SK-N-SH treated with all-trans-retinoic acid at 6 μM for 48 hours (cell line): ENCODE measurements around the gene SRGAP2B.
"Not testable (repeated sequence)": the region's sequence is repeated elsewhere in the genome, so short reads cannot be mapped to it uniquely, and the experiment has no call there.

Experiments used
- ESRRG ChIP-seq: fragments of 250-450 bp; sonication (Bioruptor Pico); IDR thresholded peaks from 2 replicates; pipeline ENCODE4 v1.6.1; 2021; ENCODE audit warnings: mild to moderate bottlenecking
- TCF4 ChIP-seq: fragments of 250-450 bp; sonication (Bioruptor Pico); IDR thresholded peaks from 2 replicates; pipeline ENCODE4 v1.8.0; 2021; ENCODE audit warnings: mild to moderate bottlenecking, moderate library complexity, borderline replicate concordance
- ZC3H10 ChIP-seq: fragments of 250-450 bp; sonication (Bioruptor Pico); IDR thresholded peaks from 2 replicates; pipeline ENCODE4 v1.5.1; 2021; ENCODE audit warnings: mild to moderate bottlenecking, moderate library complexity
- ZNF8 ChIP-seq: fragments of 450-650 bp; formaldehyde crosslinking; IDR thresholded peaks from 2 replicates; pipeline ENCODE4 v1.5.0; 2020; ENCODE audit warnings: mild to moderate bottlenecking, moderate library complexity
- TF ChIP-seq, protein P1 (sequence below): fragments of 250-450 bp; sonication (Bioruptor Pico); IDR thresholded peaks from 2 replicates; pipeline ENCODE4 v1.8.0; 2020; ENCODE audit warnings: mild to moderate bottlenecking, moderate library complexity, borderline replicate concordance
- TF ChIP-seq, protein P2 (sequence below): fragments of 250-450 bp; sonication (Bioruptor Pico); IDR thresholded peaks from 2 replicates; pipeline ENCODE4 v1.5.1; 2021; ENCODE audit warnings: mild to moderate bottlenecking, moderate library complexity

DNA sequence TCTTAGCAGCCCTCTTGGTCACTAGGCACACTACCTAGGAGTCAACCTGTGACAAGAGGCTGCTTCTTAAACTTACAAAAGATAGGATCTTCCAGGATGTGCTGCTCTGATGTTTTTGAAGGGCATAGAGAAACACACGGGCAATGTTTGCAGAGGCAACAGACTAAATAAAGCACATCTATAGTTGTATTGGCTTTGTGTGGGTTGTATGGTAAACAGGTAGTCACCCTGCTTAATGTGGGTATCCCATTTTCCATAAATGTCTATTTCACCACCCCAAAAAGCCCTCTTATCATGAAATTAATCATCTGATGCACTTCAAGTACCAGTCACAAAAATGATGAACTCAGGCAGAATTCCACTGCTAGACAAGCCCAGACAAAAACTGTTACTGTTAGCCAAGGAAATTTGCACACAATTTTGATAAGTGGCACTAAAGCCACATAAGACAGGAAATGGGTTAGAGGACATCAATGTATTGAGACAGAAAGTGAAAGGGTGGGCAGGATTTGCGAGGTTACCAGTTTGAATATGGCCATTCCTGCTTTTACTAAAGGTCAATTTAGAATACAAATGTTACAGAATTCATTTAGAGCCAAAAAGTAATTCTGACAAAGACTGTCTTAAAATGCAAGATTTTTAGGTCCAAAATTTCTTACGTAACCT is 205.5 kb downstream of the SRGAP2B start:
- TF ChIP-seq TCF4, ESRRG, ZC3H10, ZNF8 (CRISPR knock-in tag): not testable (repeated sequence)
- TF ChIP-seq, protein P1, sequence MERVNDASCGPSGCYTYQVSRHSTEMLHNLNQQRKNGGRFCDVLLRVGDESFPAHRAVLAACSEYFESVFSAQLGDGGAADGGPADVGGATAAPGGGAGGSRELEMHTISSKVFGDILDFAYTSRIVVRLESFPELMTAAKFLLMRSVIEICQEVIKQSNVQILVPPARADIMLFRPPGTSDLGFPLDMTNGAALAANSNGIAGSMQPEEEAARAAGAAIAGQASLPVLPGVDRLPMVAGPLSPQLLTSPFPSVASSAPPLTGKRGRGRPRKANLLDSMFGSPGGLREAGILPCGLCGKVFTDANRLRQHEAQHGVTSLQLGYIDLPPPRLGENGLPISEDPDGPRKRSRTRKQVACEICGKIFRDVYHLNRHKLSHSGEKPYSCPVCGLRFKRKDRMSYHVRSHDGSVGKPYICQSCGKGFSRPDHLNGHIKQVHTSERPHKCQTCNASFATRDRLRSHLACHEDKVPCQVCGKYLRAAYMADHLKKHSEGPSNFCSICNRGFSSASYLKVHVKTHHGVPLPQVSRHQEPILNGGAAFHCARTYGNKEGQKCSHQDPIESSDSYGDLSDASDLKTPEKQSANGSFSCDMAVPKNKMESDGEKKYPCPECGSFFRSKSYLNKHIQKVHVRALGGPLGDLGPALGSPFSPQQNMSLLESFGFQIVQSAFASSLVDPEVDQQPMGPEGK (CRISPR knock-in tag) = not testable (repeated sequence)
- TF ChIP-seq, protein P2, sequence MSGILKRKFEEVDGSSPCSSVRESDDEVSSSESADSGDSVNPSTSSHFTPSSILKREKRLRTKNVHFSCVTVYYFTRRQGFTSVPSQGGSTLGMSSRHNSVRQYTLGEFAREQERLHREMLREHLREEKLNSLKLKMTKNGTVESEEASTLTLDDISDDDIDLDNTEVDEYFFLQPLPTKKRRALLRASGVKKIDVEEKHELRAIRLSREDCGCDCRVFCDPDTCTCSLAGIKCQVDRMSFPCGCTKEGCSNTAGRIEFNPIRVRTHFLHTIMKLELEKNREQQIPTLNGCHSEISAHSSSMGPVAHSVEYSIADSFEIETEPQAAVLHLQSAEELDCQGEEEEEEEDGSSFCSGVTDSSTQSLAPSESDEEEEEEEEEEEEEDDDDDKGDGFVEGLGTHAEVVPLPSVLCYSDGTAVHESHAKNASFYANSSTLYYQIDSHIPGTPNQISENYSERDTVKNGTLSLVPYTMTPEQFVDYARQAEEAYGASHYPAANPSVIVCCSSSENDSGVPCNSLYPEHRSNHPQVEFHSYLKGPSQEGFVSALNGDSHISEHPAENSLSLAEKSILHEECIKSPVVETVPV (CRISPR knock-in tag) = not testable (repeated sequence)
